Measurements from ENCODE around the gene LRRC4B. TPM values are rescaled to one million over a fixed set of nuclear protein-coding genes. Genes with fewer than 3 reads are reported as not detected.

LRRC4B gene
- total and polyA plus RNA-seq, 2 of the 8 experiments (the other 6 are each of a cell fraction or from before 2014, with no cell fraction given) = 13.4 to 21.2 TPM

- Histone ChIP-seq H3K36me3 (ENCODE audit: control insufficient read depth in 2 of 4, insufficient read depth in 4 of 4, low read length in 3 of 4) (peaks cover 2 to 52% (median 12%) of the 10 kb centered on the region in 4 experiments; a peak in 6 of 8 replicates), H3K9me3 (ENCODE audit: insufficient read depth in 2 of 2, low read depth in 1 of 2, low read length in 1 of 2) (peaks cover 23 to 29% of the 10 kb centered on the region in 2 experiments)
- CTCF ChIA-PET (ENCODE audit: partially characterized antibody) = interaction anchor here (0.6 to 4.6 kb wide), 6 partner anchors 14 to 126 kb away, joined by 3 to 26 read pairs (median 4); no protein-coding TSS in a partner anchor
- no peak for TF ChIP-seq RFX5 (IDR thresholded peaks at IDR 0.05; ENCODE audit: borderline replicate concordance, low read depth, low read length)
- TF ChIP-seq CTBP2 (IDR thresholded peaks at IDR 0.05; ENCODE audit: borderline replicate concordance, insufficient read depth, insufficient read length, low read length) = no peak
- no peak for TF ChIP-seq GTF2F1 (IDR thresholded peaks at IDR 0.05; ENCODE audit: borderline replicate concordance, low read depth, low read length)
- no peak for TF ChIP-seq YY1 (IDR thresholded peaks at IDR 0.05; ENCODE audit: low read depth, low read length)
- TF ChIP-seq CREB1 (IDR thresholded peaks at IDR 0.05) = no peak
- no peak for TF ChIP-seq RXRA (IDR thresholded peaks at IDR 0.05; ENCODE audit: insufficient read depth, low read depth, low read length)
- TF ChIP-seq HDAC2 (IDR thresholded peaks at IDR 0.05; ENCODE audit: borderline replicate concordance in 1 of 2, low read depth in 2 of 2, low read length in 2 of 2) = no peak
- TF ChIP-seq EP300 (IDR thresholded peaks at IDR 0.05; ENCODE audit: borderline replicate concordance in 1 of 2, low read depth in 2 of 2, low read length in 2 of 2) = no peak
- no peak for TF ChIP-seq ZNF274 (IDR thresholded peaks at IDR 0.05; ENCODE audit: borderline replicate concordance, extremely low read depth, low read length)
- TF ChIP-seq ASH2L (IDR thresholded peaks at IDR 0.05; ENCODE audit: low read length) = no peak
- TF ChIP-seq CBX5 (IDR thresholded peaks at IDR 0.05; ENCODE audit: low read depth, low read length) = no peak
- TF ChIP-seq JUND (IDR thresholded peaks at IDR 0.05; ENCODE audit: low read length) = no peak
Measured at GRCh38 chr19:50482916-50483315, 85.3 kb downstream of the LRRC4B start.

More at GRCh38 chr19:50482916-50483315, 85.3 kb downstream of the LRRC4B start:
- Histone ChIP-seq H2BK15ac (ENCODE audit: low read length) (no peak overlapping the region), H3K27ac (ENCODE audit: low read depth, low read length) (no peak overlapping the region), H3K27me3 (replicated peaks in 1 of 4; ENCODE audit: control insufficient read depth in 3 of 4, extremely low read depth in 1 of 4, insufficient read depth in 3 of 4, low read length in 3 of 4) (peaks cover 0 to 17% (median 9%) of the 10 kb centered on the region in 4 experiments; a peak in 5 of 7 replicates), H2BK5ac (ENCODE audit: low read depth, low read length) (no peak overlapping the region), H4K20me1 (replicated peaks in 1 of 2; ENCODE audit: control insufficient read depth in 1 of 2, insufficient read depth in 2 of 2, low read length in 2 of 2) (peaks cover 4 to 5% of the 10 kb centered on the region in 2 experiments), H4K91ac (replicated peaks; ENCODE audit: insufficient read length, low read length) (no peak overlapping the region), H2BK12ac (ENCODE audit: low read depth, low read length) (no peak overlapping the region), H3K79me1 (ENCODE audit: low read depth, low read length) (peaks cover 5% of the 10 kb centered on the region), H2BK120ac (replicated peaks; ENCODE audit: low read depth, low read length) (no peak overlapping the region), H3K9ac (replicated peaks in 1 of 4; ENCODE audit: extremely low read depth in 1 of 4, low read depth in 3 of 4, low read length in 3 of 4) (no peak overlapping the region), H3K4me1 (replicated peaks in 1 of 4; ENCODE audit: control insufficient read depth in 3 of 4, insufficient read depth in 4 of 4, low read length in 3 of 4) (no peaks in the 10 kb centered on the region), H3K79me2 (ENCODE audit: control insufficient read depth in 1 of 2, insufficient read depth in 2 of 2, low read length in 2 of 2) (peaks cover 4 to 7% of the 10 kb centered on the region in 2 experiments; a peak in 3 of 4 replicates), H4K5ac (ENCODE audit: insufficient read length, low read depth, low read length) (no peak overlapping the region), H3K23ac (ENCODE audit: insufficient read length) (no peak overlapping the region), H3K4ac (replicated peaks; ENCODE audit: insufficient read length, low read depth, low read length) (no peak overlapping the region), H2AFZ (ENCODE audit: low read length) (no peak overlapping the region), H3K56ac (replicated peaks; ENCODE audit: insufficient read length, low read depth, low read length) (no peak overlapping the region), H3K4me3 (ENCODE audit: extremely low read depth in 1 of 4, insufficient read depth in 2 of 4, low read depth in 3 of 4, low read length in 4 of 4) (no peak overlapping the region), H2BK20ac (ENCODE audit: low read length) (no peak overlapping the region), H3K23me2 (ENCODE audit: low read depth, low read length) (no peaks in the 10 kb centered on the region), H3K4me2 (ENCODE audit: insufficient read depth in 1 of 2, low read depth in 2 of 2, low read length in 2 of 2) (no peak overlapping the region), H2AK5ac (ENCODE audit: low read depth, low read length) (no peak overlapping the region), H4K8ac (ENCODE audit: extremely low read depth, insufficient read depth, low read length) (no peak overlapping the region), H3K14ac (ENCODE audit: insufficient read length) (no peak overlapping the region), H3K18ac (ENCODE audit: extremely low read depth, low read length) (no peak overlapping the region)
- DNase-seq (ENCODE audit: low read depth in 1 of 2, low spot score in 2 of 2) (no peak), FAIRE-seq (no peak)
- WGBS, 2 experiments (ENCODE audit: extremely low coverage in 1 of 2, insufficient coverage in 1 of 2, insufficient read length in 1 of 2, insufficient replicate concordance in 2 of 2, low coverage in 1 of 2, low lambda C conversion rate in 2 of 2, missing lambda C conversion rate in 1 of 2) = 92% methylated on average over 10 of the region's 10 CpGs; no CpG with 5 or more reads in 1 of the 2 experiments
- POLR2A ChIA-PET (ENCODE audit: partially characterized antibody) = interaction anchor here (0.8 to 1.5 kb wide), 2 partner anchors 74 to 114 kb away, joined by 3 to 6 read pairs; no protein-coding TSS in a partner anchor
